SJSA1 (cell line): ENCODE data around the gene RTKN. TPM values are rescaled to one million over a fixed set of nuclear protein-coding genes. Genes with fewer than 3 reads are reported as not detected.
A peak's percentile ranks its signal among the peaks of the same experiment; 100 is the strongest.
"Not testable (repeated sequence)": the region's sequence is repeated elsewhere in the genome, so short reads cannot be mapped to it uniquely, and the experiment has no call there.

Experiments
- DNase-seq, 2 experiments: peaks; one replicate each; pipeline ENCODE4 v3.0.0-alpha.2; 2015 to 2020; ENCODE audit warnings: low spot score in 2 of 2, low read depth in 1 of 2
- H3K27ac ChIP-seq: fragments of 250-450 bp; sonication (Bioruptor Pico); 2 replicates; pipeline ENCODE4 v1.5.1; 2020; ENCODE audit warnings: mild to moderate bottlenecking, moderate library complexity
- H3K27me3 ChIP-seq: fragments of 250-450 bp; sonication (Bioruptor Pico); replicated peaks from 2 replicates; pipeline ENCODE4 v1.5.1; 2020; ENCODE audit warnings: mild to moderate bottlenecking, moderate library complexity
- H3K36me3 ChIP-seq: fragments of 250-450 bp; sonication (Bioruptor Pico); 2 replicates; pipeline ENCODE4 v1.5.1; 2020; ENCODE audit warnings: mild to moderate bottlenecking
- H3K4me1 ChIP-seq: fragments of 250-450 bp; sonication (Bioruptor Pico); replicated peaks from 2 replicates; pipeline ENCODE4 v1.6.1; 2021; ENCODE audit warnings: mild to moderate bottlenecking
- H3K4me3 ChIP-seq: fragments of 250-450 bp; sonication (Bioruptor Pico); 2 replicates; pipeline ENCODE4 v1.5.1; 2020; ENCODE audit warnings: mild to moderate bottlenecking
- H3K9me3 ChIP-seq: fragments of 250-450 bp; sonication (Bioruptor Pico); replicated peaks from 2 replicates; pipeline ENCODE4 v1.5.1; 2020; ENCODE audit warnings: mild to moderate bottlenecking
- total RNA-seq: library from RNA; depleted of rRNA; stranded (reverse); fragments of >200 nt; shearing (Covaris generic); gene quantifications from 2 replicates; pipeline ENCODE4 v1.2.3, GENCODE V29; 2014

RTKN gene
- total RNA-seq, 1 experiment from 2014 or later = 8.7 TPM

DNA sequence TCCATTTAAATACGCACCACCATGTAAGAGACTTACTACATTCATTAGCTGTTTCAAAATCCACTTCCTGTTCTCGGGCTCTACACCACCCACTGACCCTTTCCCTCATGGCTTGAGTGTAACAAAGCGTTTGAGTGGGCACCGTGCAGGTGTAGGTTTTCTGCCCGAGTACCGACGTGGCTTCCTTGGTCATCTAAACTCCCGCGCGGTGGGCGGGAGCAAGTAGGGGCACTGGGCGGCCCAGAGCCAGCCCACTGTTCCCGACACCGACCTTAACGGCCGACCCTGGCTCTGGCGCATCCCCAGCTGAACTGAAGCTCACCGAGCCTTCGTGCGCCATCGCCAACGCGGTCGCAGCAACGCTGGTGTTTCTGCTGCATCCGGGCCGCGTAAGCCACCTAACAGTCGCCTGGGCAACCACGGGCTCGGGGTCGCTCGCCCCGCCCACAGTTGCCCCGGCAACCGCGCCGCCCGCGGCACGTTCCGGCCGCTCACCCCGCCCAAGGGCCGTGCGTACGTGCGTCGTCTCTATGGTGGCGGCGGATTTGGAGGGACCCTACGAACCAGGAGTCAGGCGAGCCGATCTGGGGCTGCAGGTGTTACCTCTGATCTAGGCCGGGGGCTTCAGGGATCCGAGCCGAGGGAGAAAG is 20.4 kb downstream of the RTKN start, which contains the start of the genes C2orf81 and WDR54:
Gene C2orf81 (minus strand): TSS at position 399 of the 650 bp plus-strand sequence. CDS start 59 bp downstream, at position 340.
Gene WDR54 (plus strand): TSS at position 510 of the 650 bp plus-strand sequence. CDS start 424 bp downstream, outside the sequence.
- Histone ChIP-seq H3K27ac (0 out of 2 replicates have a peak within 1 kb of the TSS, but pooled peaks have one; percentile 5), H3K36me3 (peaks cover 6% of the 10 kb centered on the region), H3K4me3 (peak within 1 kb of the TSS; percentile 48), H3K9me3 (no peaks in the 10 kb centered on the region), H3K27me3 (peaks cover 7% of the 10 kb centered on the region), H3K4me1 (peaks cover 12% of the 10 kb centered on the region)
- DNase-seq = peak; percentile 75 to 88

GRCh38 chr2:74420443-74421103 is 21.2 kb downstream of the RTKN start:
- not testable (repeated sequence) for H3K27ac ChIP-seq, H3K9me3 ChIP-seq, H3K36me3 ChIP-seq, H3K4me3 ChIP-seq, H3K27me3 ChIP-seq, DNase-seq
- H3K4me1 ChIP-seq = peaks cover 12% of the 10 kb centered on the region

DNA sequence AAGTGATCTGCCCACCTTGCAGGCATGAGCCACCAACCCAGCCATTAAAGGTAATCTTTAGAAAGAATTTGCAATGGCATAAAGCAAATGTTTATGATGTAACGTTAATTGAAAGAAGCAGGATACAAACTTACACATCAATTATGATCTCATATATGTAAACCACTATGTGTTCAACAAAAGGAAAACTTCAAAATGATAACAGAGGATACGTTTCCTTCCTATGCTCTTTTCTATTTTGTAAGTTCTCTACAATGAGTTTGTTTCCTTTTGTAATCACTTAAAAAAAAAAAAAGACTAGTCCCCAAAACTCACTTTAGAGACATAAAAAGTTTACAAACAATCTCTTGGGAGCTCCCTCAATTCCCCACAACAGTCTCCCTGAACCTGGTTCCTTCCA is 21.7 kb downstream of the RTKN start:
- Histone ChIP-seq H3K9me3 (no peaks in the 10 kb centered on the region), H3K27ac (no peak overlapping the region), H3K36me3 (no peaks in the 10 kb centered on the region), H3K4me3 (no peak overlapping the region), H3K27me3 (peaks cover 7% of the 10 kb centered on the region), H3K4me1 (peaks cover 12% of the 10 kb centered on the region)
- DNase-seq = no peak

- Histone ChIP-seq H3K9me3 (no peaks in the 10 kb centered on the region), H3K36me3 (no peaks in the 10 kb centered on the region), H3K4me1 (peaks cover 12% of the 10 kb centered on the region), H3K27me3 (peaks cover 7% of the 10 kb centered on the region), H3K27ac (no peak overlapping the region), H3K4me3 (no peak overlapping the region)
- DNase-seq = no peak
Measured at GRCh38 chr2:74419345-74419744, 22.4 kb downstream of the RTKN start.

- Histone ChIP-seq H3K27me3 (peaks cover 7% of the 10 kb centered on the region), H3K36me3 (no peaks in the 10 kb centered on the region), H3K4me1 (peaks cover 12% of the 10 kb centered on the region), H3K27ac (no peak overlapping the region), H3K4me3 (no peak overlapping the region), H3K9me3 (no peaks in the 10 kb centered on the region)
- no peak for DNase-seq
Measured at GRCh38 chr2:74418312-74418711, 23.4 kb downstream of the RTKN start.

DNA sequence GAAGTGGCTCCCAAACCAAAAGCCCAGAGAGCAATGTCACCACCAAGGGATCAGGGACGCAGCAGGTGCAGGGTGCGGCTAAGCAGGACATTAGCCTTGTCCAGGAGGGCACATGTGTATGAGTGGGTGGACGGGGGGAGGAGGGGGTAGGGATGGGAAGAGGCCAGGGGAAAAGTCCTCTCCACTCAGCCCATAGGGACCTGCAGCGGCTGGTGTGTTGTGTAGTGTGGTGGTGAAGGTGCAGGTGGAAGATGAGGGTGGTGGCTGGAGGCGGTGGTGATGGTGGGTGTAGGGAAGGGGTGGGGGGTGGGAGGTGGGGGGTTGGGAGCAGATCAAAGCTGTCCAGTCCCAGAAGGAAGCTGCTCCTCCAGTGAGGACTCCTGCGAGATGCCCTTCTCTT is 24.0 kb downstream of the RTKN start:
- no peak for DNase-seq
- no peaks in the 10 kb centered on the region for H3K9me3 ChIP-seq
- peaks cover 12% of the 10 kb centered on the region for H3K4me1 ChIP-seq
- H3K36me3 ChIP-seq = no peaks in the 10 kb centered on the region
- no peak overlapping the region for H3K4me3 ChIP-seq
- no peak overlapping the region for H3K27ac ChIP-seq
- H3K27me3 ChIP-seq = peaks cover 7% of the 10 kb centered on the region

DNA sequence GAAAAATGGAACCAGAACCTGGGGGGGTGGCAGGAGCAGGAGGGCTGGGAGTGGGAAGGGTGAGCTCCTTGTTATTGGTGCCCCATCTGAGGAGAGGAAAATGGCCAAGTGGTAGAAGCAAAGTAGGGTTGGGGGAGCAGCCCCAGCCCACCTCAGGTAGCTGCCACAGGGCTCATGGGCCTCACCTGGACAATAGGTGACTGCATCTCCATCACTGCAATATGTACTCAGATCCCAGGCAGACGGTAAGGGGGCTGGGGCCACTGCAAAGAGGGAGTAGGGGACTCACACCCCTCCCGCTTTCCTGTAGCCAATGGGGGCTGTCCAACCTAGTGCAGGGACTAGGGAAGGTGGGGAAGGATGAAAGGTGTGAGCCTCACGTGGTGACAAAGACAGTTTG is 24.5 kb downstream of the RTKN start:
- no peak for DNase-seq

GRCh38 chr2:74416778-74417177 is 25.0 kb downstream of the RTKN start:
- no peak for DNase-seq
- H3K9me3 ChIP-seq = no peaks in the 10 kb centered on the region
- no peak overlapping the region for H3K27ac ChIP-seq
- no peak overlapping the region for H3K4me3 ChIP-seq
- peaks cover 6% of the 10 kb centered on the region for H3K4me1 ChIP-seq
- peaks cover 7% of the 10 kb centered on the region for H3K27me3 ChIP-seq
- H3K36me3 ChIP-seq = no peaks in the 10 kb centered on the region

More for the DNA sequence above, 24.5 kb downstream of the RTKN start:
- peaks cover 7% of the 10 kb centered on the region for H3K27me3 ChIP-seq
- no peaks in the 10 kb centered on the region for H3K9me3 ChIP-seq
- H3K4me1 ChIP-seq = peaks cover 10% of the 10 kb centered on the region
- no peaks in the 10 kb centered on the region for H3K36me3 ChIP-seq
- H3K27ac ChIP-seq = no peak overlapping the region
- H3K4me3 ChIP-seq = no peak overlapping the region

GRCh38 chr2:74415762-74416395 is 25.9 kb downstream of the RTKN start:
- Histone ChIP-seq H3K36me3 (no peaks in the 10 kb centered on the region), H3K27ac (no peak overlapping the region), H3K4me3 (no peak overlapping the region), H3K9me3 (no peaks in the 10 kb centered on the region), H3K27me3 (peaks cover 7% of the 10 kb centered on the region), H3K4me1 (peaks cover under 1% of the 10 kb centered on the region; the same call in 1 of the 2 replicates)
- DNase-seq = no peak

GRCh38 chr2:74414881-74415761 is 26.6 kb downstream of the RTKN start:
- no peak overlapping the region for H3K27ac ChIP-seq

GRCh38 chr2:74414441-74414840 is 27.3 kb downstream of the RTKN start:
- Histone ChIP-seq H3K27ac (no peak overlapping the region), H3K27me3 (peaks cover 1% of the 10 kb centered on the region), H3K36me3 (no peaks in the 10 kb centered on the region), H3K9me3 (no peaks in the 10 kb centered on the region), H3K4me3 (no peak overlapping the region), H3K4me1 (no peaks in the 10 kb centered on the region)
- DNase-seq = no peak

More at GRCh38 chr2:74414881-74415761, 26.6 kb downstream of the RTKN start:
- no peak for DNase-seq
- Histone ChIP-seq H3K9me3 (no peaks in the 10 kb centered on the region), H3K4me3 (no peak overlapping the region), H3K36me3 (no peaks in the 10 kb centered on the region), H3K4me1 (no peaks in the 10 kb centered on the region), H3K27me3 (peaks cover 7% of the 10 kb centered on the region)

GRCh38 chr2:74413001-74413698 is 28.6 kb downstream of the RTKN start:
- no peaks in the 10 kb centered on the region for H3K36me3 ChIP-seq
- H3K27ac ChIP-seq = no peak overlapping the region
- DNase-seq = no peak
- no peaks in the 10 kb centered on the region for H3K27me3 ChIP-seq
- H3K4me3 ChIP-seq = no peak overlapping the region
- H3K4me1 ChIP-seq = no peaks in the 10 kb centered on the region
- no peaks in the 10 kb centered on the region for H3K9me3 ChIP-seq

DNA sequence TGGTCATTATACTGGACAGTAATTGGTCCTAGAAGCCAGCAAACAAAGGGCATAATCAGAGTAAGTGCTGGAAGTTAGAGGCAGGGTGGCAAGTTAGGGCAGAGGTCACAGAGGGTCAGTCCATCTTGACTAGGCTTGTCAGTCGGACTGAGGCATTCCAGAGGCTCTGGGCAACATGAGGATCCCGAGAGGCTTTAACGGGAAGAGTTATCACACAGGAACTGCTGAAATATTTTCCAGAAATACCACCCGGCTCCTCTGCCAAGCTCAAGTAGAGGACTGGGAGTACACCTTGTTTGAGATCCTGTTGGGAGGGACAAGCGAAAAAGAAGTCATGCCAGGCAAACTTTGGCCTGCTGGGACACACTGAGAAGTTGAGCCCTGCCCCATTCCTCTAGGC is 34.1 kb downstream of the RTKN start:
- Histone ChIP-seq H3K4me3 (no peak overlapping the region), H3K27ac (peak overlapping the region; percentile 70), H3K36me3 (no peaks in the 10 kb centered on the region), H3K9me3 (no peaks in the 10 kb centered on the region), H3K4me1 (peaks cover 24% of the 10 kb centered on the region), H3K27me3 (no peaks in the 10 kb centered on the region)
- DNase-seq = no peak
